OCI-LY3 (cell line): ENCODE measurements around the gene SEC23B.

Experiments
- CTCF ChIP-seq: fragments of 200-600, 300-600 bp; sonication (generic); IDR thresholded peaks from 2 replicates; pipeline ENCODE4 v1.5.1; 2014; ENCODE audit warnings: antibody characterized with exemption, low read length, low read depth
- EZH2phosphoT487 ChIP-seq: fragments of 200-600 bp; shearing (Covaris generic); IDR thresholded peaks from 2 replicates; pipeline ENCODE4 v1.6.1; 2018; ENCODE audit warnings: antibody characterized with exemption, mixed run types, low read depth

GRCh38 chr20:18497603-18498002, 10.1 kb upstream of the SEC23B start:
- TF ChIP-seq CTCF, result no peak
- TF ChIP-seq EZH2phosphoT487, result no peak
